CD4-positive, alpha-beta T cell treated with Interferon gamma for 1 hour (primary cell): ENCODE data around the gene CCSER1.

Experiments
- DNase-seq: peaks from one replicate; pipeline ENCODE4 v3.0.0-alpha.2; 2020

The CCSER1 gene

DNA sequence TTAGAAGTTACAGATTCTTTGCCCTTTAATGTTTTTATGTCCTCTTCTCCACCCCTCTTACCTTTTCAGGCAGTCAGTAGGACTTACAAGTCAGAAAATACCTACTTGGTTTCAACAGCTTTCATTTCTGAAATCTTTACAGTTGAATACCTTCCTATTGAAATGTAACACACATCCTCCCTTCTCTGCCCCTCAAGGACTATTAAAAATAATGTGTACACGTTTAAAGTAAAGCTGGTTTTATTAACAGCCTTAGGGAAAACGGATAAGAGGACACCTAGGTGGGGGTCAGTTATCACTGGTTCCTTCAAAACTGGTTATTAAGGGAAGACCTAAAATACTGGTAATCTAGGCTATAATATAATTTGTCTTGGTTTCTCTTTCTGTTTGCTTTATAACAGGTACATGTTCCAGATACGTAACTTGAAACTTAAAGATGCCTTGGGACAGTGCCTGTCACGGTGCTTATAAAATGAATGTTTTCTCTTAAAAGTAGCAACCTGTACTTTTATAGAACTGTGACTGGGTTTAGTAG lies 1.8 kb downstream of the CCSER1 start:
- no peak for DNase-seq

DNA sequence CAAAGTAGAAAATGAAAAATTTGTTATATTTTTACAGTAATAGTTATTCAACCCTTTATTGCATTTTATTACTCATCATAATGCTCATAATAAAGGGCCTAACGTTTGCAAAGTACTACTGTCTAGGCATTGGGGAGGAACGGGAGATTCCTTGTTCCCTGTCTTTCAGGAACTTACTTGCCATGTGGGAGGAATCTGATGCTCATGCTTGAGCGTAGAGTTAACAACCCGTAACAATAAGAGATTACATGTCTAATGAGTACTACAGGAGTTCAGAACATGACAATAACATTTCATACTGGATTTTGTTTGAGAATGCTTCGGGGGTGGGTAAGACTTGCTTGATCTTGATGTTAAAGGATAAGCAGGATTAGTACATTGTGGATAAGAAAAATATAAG lies 2.9 kb downstream of the CCSER1 start:
- DNase-seq: no peak

DNA sequence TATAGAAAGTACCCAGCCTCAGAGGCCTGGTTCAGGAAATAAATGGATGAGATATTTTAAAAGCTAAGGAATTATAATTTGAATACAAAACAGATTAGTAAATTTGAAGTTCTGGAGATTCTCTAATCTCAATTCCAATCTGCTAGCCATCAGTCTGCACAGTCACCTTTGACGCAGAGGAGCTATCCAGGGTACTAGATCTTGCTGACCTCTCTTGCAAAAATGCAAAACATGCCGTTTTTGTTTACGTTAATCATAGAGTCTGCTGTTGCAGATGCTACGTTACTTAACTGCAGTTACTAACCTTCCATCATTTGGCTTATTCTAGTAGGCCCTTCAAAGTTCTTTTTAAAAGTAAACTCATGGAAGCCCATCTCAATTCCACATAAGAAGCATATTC lies 10.4 kb downstream of the CCSER1 start:
- DNase-seq: no peak

- DNase-seq: no peak
These were observed 14.9 kb downstream of the CCSER1 start for GRCh38 chr4:90142081-90142480.

DNA sequence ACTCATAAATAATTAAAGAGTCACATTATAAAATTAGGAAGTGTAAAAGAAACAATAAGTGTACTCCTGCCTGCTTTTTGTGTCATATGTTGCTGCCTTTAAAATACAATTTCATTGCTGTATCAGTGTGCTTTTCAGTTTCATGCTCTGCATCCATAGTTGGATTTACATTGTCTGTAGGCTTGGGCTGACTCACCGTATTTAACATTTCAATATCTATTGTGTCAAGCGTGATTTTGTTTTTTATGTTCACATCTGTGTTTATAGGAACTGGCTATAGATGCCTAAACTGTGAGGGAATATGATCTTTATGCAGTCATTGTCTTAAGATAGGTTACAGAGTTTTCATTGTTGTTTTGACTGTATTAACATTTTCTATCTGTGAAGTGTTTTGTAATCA lies 18.1 kb downstream of the CCSER1 start:
- DNase-seq: no peak

GRCh38 chr4:90146306-90146705 lies 19.1 kb downstream of the CCSER1 start:
- no peak for DNase-seq

DNA sequence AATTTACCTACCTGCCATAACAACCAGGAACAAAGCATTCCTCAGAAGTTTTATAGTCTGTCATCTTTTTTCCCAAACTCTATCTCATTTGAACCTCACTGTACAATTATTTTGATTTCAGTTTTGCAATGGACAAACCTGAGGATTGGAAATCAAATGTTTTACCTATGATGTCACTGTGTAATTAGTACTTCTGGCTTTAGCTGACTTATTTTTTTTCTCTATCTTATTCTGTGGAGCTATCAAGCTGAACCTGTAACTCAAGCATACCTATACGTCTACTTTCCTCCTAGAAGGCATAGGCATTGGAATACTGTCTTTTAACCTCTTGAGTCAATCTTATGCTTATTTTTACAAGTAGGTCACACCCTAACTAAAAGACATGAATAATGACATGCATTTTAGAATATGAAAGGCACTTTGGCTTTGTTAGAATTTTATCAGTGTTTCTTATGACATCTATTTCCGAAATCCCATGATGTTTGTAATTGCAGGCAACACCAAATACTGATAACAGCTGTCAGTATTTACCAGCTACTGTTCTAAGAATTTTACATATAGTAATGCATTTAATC lies 21.5 kb downstream of the CCSER1 start:
- DNase-seq: no peak

DNA sequence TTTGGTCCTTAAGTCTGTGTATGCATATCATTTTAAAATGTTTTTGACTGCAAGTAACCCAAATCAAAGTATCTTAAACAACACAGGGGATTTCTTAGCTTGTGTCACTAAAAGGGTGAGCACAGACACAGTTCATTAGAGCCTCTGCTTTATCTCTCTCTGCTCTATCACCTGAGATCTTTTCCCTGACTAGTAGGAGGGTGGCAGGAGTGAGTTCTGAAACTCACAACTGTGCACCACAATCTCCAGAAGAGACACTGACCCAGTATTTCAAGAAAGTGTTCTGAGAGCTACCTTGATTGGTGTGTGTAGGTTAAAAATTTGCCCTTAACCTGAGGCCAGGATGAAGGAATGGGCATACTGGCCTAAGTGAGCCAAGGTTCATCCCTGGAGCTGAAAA lies 24.8 kb downstream of the CCSER1 start:
- no peak for DNase-seq

GRCh38 chr4:90159193-90159592 lies 32.0 kb downstream of the CCSER1 start:
- no peak for DNase-seq

- no peak for DNase-seq
These were observed 32.9 kb downstream of the CCSER1 start for GRCh38 chr4:90160044-90160443.

DNA sequence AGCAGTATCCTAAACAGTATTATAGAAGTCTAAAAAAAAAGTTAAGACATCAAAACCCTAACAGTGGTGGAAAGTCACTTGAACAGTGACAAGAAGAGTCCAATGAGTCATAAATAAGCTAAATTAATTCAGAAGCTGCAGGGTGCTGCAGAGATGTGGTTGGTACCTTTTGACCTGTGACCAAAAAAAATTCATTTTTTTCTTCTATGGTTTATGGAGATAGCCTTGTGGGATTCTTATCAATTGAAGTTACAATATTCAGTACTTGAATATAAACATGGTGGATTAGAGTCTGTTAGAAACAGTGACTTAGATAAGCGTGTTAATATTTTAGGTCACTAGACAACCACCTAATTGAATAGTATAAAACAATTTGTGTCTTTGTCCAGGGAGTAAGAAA lies 35.4 kb downstream of the CCSER1 start:
- DNase-seq: no peak

GRCh38 chr4:90163872-90164271 lies 36.7 kb downstream of the CCSER1 start:
- no peak for DNase-seq

GRCh38 chr4:90165883-90166282 lies 38.7 kb downstream of the CCSER1 start:
- DNase-seq: no peak

- DNase-seq: no peak
These were observed 44.3 kb downstream of the CCSER1 start for GRCh38 chr4:90171491-90171890.

DNA sequence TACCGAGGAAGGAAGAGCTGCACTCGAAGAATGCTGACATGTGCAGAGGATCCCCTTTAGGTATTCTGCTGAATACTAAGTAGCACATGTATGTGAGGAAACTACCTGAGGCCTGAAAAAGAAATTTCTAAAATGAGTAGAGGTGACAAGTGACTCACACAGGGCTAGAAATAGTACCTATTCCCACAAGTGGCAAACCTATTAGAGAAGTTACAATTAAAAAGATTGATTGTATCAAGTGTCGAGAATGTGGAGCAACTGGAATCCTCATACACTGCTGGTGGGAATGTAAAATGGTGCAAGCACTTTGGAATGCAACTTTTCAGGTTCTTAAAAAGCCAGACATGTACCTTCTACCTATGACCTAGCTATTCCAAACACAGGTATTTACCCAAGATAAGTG lies 47.4 kb downstream of the CCSER1 start:
- no peak for DNase-seq

GRCh38 chr4:90181644-90182043 lies 54.5 kb downstream of the CCSER1 start:
- DNase-seq: no peak

DNA sequence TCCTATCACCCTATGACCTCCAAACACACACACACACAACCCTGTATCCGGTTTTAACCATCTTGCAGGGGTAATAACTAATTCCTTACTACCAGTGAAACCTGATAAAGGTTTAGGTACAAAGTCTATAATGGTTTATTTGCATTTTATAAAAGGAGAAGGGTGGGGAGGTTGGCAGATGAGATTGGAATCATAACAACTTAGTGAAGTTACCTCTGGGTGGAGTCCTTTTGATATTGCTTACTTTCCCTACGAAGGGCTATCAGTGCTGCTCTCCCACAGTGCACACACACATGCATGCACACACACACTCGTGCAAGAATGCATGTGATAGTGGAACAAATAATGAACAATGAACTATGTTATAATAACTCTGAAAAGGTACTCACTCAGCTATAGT lies 56.1 kb downstream of the CCSER1 start:
- no peak for DNase-seq

- DNase-seq: no peak
These were observed 57.4 kb downstream of the CCSER1 start for GRCh38 chr4:90184560-90184959.

- no peak for DNase-seq
These were observed 58.2 kb downstream of the CCSER1 start for GRCh38 chr4:90185416-90185815.

DNA sequence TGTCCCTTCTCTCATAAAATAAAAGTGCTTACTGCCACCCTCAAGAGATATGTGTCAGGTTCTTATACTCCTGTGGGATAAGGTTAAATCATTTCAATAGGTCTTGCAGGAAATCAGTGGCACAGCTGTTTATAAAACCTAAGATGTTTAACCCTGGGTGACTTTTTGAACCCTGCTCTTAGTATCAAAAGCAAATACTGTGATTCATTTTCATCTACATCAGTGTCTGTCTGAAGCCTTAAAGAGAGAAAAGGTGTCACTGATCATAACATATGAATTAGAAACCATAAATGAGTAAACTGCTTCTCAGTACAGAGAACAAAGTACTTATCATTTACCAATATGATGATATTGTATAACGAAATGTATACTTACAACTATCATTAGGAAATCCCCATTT lies 59.0 kb downstream of the CCSER1 start:
- no peak for DNase-seq

- DNase-seq: no peak
These were observed 60.1 kb downstream of the CCSER1 start for GRCh38 chr4:90187148-90187884.

- no peak for DNase-seq
These were observed 62.0 kb downstream of the CCSER1 start for GRCh38 chr4:90189178-90189577.

DNA sequence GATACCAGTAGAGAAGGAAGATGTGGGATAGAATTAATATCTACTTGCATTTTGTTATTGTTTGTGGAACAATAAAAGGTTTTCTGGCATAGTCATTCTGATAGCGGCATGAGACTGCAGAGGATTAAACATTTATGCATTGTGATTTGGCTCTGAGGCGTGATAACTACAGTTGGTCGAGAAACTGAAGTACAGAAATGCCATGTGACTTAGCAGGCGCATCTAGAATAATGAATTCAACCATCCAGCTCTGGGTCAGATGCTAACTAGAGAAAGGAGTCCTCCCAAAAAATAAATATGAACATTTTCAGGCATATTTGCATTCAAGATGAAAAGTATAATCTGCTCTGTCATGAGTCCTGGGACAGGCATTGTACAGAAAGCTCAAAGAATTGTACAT lies 62.8 kb downstream of the CCSER1 start:
- DNase-seq: no peak

GRCh38 chr4:90190525-90190924 lies 63.3 kb downstream of the CCSER1 start:
- DNase-seq: no peak
